CD4-positive, alpha-beta T cell treated with Interleukin-4 for 1 hour (primary cell): ENCODE results near the gene SYNGAP1.

ENCODE experiments used
- DNase-seq, 2 donors: peaks; one replicate each; pipeline ENCODE4 v3.0.0-alpha.2; 2020 to 2022

SYNGAP1 gene

DNA sequence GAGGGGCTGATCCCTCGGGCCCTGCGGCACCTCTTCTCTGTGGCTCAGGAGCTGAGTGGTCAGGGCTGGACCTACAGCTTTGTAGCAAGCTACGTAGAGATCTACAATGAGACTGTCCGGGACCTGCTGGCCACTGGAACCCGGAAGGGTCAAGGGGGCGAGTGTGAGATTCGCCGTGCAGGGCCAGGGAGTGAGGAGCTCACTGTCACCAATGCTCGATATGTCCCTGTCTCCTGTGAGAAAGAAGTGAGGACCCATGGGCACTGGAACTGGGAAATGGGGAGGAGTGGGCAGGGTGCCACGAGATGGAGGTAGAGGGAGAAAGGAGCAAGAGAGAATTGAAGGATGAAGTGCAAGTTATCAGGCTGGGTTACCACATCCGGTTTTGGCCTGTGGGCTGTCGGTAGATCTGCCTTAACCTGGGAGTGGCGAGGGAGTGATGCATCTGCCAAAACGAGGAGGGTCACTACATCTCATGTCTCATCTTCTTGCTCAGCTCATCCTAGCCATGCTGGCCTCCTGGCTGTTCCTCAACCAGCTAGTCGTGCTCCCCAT is 14.4 kb upstream of the SYNGAP1 start:
- DNase-seq = peak in 1 of 2 donors; percentile 29

DNA sequence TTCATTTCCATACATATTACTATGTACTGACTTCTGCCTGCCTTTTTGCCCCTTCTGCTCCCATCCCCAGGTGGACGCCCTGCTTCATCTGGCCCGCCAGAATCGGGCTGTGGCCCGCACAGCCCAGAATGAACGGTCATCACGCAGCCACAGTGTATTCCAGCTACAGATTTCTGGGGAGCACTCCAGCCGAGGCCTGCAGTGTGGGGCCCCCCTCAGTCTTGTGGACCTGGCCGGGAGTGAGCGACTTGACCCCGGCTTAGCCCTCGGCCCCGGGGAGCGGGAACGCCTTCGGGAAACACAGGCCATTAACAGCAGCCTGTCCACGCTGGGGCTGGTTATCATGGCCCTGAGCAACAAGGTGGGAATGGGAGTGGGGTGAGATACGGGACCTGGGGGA is 13.7 kb upstream of the SYNGAP1 start:
- no peak for DNase-seq

DNA sequence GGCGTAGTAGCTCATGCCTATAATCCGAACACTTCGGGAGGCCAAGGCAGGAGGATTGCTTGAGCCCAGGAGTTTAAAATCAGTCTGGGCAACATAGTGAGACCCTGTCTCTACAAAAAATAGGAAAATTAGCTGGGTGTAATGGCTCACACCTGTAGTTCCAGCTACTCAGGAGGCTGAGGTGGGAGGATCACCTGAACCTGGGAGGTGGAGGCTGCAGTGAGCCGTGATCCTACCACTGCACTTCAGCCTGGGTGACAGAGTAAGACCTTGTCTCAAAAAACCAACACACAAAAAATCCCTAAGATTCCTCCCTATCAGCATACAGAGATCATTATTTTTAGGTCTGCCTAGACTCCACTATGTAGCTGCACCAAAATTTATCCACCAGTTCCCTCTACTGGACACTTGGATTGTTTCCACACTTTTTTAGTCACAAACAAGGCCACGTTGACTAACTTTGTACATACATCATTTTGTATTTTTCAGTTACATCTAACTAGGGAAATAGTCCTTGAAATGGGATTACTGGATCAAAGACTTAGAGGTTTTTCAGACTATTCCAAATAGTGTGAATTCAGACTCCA is 12.6 kb upstream of the SYNGAP1 start:
- DNase-seq = peak in 1 of 2 donors; percentile 43

DNA sequence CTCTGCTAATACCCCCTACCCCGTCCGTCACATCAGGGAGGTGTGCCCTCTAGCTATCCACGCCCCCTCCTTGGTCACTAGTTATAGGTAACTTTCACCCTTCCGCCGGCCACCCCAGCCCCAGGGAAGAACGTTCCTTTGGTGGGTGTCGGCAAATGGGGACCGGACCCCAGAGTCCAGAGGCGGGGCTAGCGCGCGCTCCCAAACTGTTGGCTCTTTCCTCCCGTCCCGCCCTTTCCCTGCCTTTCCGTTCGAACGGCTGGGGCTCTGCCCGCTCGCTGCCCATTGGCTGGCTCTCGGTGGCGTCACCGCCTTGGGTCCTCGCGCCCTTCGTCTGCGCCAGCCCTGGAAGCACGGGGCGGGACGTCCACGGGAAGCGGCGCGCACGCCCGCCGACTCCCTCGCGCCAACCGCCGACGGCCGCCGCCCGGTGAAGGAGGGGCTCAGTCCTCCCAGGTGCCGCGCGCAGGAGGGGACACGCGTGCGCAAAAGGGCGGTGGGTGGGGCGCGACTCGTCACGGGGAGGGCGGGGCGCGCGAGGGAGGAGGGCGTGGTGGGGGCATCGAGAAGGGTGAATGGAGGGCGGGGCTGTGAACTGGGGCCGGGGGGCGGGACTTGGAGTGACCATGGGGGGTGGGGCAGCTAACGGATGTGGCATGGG is 9.7 kb upstream of the SYNGAP1 start:
- peak; percentile 98 for DNase-seq

DNA sequence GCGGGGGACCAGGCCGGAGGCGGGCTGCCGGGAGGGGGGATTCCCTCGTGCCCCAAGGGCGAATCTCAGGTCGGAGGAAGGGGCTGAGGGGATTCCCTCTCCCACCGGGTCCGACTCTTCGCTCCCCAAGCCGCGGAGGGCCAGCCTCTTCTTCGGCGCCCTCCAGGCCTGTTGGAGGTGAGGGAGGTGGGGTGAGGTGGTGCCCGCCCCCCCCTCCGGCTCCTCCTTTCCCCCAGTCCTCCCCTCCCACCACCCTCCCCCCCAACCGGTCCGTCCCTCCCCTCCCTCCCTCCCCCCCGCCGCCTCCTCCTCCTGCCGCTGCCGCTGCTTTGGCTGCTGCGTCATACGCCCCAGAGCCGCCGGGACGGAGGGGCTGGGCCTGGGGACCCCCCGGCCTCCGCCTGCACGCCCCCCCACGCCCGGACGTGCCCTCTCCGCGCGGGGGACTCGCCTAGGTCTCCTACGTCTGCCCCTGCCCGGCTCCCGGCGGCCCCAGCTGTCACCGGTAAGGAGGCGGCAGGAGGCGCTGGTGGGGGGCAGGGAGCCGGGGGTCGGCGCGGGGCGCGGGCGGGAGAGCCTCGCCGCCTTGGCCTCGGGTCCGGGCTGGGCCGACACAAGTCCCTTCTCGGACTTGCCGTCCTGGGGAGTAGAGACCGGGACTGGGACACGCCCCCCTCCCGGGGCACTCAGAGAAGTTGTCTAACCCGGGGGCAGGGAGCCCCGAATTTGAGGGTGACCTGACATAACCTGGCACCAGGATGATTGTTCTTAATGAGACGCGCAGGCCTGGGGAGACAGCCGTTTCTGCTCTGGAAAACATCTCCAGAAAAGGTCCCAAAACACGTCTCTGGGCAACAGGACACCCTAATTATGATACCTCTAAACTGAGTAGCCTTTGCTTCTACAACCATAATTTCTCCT is 8.9 kb upstream of the SYNGAP1 start, which contains the start of gene PHF1:
Gene PHF1 (plus strand): TSS at position 304 of the 921 bp plus-strand sequence. CDS start 1,250 bp downstream, outside the sequence.
- DNase-seq = no peak

DNA sequence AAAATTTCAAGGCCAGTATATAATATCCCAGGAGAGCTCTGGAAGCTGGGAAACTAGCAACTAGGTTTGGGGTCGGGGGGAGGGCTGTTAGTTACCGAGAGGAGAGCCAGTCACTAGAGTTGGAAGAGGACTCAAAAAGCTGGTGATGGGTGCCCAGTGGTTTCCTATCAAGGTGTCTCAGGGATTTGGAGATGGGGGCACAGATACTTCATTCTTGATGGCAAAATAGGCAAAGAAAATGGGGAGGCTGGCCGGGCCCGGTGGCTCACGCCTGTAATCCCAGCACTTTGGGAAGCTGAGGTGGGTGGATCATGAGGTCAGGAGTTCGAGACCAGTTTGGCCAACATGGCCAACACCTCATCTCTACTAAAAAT is 8.2 kb upstream of the SYNGAP1 start:
- DNase-seq = no peak

DNA sequence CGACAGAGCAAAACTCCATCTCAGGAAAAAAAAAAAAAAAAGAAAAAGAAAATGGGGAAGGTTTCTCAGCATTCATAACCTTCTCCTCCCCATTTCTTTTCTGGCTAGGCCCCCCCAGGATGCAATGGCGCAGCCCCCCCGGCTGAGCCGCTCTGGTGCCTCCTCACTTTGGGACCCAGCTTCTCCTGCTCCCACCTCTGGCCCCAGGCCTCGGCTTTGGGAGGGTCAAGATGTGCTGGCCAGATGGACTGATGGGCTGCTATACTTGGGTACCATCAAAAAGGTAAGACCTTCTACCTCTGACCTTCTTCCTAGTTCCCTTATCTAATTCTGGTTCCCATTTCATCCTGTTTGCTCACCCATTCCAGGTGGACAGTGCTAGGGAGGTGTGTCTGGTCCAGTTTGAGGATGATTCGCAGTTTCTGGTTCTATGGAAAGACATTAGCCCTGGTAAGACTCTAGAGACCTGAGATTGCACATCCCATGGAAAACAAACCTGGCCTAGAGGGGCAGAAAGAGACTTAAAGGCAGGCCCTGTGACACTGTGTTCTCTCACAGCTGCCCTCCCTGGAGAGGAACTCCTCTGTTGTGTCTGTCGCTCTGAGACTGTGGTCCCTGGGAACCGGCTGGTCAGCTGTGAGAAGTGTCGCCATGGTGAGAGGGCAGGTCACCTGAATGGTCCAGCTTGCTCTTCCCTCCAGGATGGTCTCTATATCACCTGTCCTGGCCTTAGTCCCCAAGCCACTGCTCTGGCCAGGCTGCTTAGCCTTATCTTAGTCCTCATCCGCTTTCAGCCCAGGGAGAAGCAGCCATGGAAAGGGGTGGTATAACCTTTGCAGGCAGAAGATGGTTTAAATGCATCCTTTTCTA is 7.5 kb upstream of the SYNGAP1 start:
- no peak for DNase-seq

DNA sequence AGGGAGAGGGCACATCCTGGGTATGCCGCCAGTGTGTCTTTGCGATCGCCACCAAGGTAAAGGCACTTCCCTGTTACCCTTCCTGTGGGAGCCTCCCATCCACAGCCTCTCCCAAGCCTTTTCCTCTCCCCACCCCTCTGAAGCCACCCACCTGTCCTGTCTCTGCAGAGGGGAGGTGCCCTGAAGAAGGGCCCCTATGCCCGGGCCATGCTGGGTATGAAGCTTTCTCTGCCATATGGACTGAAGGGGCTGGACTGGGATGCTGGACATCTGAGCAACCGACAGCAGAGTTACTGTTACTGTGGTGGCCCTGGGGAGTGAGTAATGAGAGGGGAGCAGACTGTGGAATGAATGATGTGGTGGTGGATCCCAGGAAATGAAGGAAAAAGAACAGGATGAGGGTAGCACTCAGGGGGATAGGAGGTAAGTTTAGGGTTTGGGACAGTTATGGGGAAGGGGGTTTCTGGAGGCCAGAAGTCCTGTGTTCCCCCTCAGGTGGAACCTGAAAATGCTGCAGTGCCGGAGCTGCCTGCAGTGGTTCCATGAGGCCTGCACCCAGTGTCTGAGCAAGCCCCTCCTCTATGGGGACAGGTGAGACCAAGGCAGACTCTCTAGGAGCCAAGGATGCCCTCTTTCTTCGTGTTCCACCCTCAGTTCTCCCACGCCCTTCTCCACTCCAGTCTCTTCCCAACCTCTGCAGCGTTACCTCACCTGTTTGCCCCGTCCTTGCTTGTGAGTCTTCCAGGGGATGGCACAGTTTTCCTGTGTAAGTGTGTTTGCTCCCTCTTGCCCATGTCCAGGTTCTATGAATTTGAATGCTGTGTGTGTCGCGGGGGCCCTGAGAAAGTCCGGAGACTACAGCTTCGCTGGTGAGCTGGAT is 6.4 kb upstream of the SYNGAP1 start:
- peak in 1 of 2 donors; percentile 21 for DNase-seq

DNA sequence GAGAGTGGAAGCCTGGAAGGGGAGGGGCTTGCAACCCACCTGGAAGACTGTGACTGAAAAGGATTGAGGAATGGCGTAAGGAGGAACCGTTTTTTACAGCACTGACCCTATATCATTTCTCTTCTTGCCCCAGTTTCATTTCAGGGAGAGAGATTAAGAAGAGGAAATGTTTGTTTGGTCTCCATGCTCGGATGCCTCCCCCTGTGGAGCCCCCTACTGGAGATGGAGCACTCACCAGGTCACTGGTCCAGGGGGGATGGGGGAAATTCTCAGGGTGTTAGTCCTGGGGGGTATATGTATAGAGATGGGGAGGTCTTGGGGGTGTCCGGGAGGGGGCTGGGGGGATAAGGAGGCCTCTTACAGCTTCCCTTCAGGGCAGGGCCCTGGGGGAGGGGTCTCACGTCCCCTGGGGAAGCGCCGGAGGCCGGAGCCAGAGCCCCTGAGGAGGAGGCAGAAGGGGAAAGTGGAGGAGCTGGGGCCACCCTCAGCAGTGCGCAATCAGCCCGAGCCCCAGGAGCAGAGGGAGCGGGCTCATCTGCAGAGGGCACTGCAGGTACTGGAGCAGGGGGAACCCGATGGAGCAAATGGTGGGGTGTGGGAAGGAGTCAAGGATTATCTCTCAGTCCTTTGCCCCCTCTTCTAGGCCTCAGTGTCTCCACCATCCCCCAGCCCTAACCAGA is 5.1 kb upstream of the SYNGAP1 start:
- peak in 1 of 2 donors; percentile 47 for DNase-seq

DNA sequence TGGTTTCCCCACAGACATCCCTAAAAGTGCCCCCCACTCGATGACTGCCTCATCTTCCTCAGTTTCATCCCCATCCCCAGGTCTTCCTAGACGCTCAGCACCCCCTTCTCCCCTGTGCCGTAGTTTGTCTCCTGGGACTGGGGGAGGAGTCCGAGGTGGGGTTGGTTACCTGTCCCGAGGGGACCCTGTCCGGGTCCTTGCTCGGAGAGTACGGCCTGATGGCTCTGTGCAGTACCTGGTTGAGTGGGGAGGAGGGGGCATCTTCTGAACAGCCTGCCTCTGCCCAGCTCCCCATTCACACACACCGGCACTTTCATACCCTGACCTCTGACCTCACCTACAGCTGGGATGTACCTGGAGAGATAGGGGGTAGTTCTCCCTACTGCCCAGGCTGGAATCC is 4.0 kb upstream of the SYNGAP1 start:
- peak in 1 of 2 donors; percentile 14 for DNase-seq

DNA sequence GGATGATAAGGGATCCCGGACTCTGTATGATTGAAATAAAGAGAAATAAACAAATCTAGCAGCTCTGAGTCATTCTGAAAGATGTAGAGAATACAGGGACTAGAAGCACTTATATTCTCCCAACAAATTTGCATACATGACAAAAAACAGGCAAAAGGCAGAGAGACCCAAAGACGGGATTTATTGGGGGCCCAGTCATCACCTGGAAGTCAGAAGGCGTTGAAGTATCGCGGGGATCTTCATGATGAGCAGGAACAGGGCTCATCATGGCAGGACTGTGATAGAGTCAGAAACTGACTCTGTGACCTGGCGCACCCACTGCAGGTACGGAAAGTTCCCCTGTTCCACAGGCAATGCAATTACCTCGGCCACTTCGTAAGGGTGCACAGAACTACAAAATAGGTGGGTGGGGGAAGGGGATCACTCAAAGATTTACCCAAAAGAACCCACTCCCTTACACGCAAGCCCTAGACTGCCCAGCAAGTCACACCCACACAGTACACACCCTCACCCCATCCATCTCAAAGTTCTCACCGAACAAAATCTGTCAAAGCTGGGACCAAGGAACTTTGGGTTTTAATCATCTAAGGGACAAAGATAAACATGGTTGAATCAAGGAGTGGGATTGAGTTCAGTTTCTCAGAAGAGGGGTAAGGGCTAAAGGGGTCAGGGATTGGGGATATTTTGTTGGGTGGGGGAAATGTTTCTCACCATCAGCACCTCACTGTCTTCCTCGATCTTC is 3.3 kb upstream of the SYNGAP1 start:
- peak in 1 of 2 donors; percentile 43 for DNase-seq

DNA sequence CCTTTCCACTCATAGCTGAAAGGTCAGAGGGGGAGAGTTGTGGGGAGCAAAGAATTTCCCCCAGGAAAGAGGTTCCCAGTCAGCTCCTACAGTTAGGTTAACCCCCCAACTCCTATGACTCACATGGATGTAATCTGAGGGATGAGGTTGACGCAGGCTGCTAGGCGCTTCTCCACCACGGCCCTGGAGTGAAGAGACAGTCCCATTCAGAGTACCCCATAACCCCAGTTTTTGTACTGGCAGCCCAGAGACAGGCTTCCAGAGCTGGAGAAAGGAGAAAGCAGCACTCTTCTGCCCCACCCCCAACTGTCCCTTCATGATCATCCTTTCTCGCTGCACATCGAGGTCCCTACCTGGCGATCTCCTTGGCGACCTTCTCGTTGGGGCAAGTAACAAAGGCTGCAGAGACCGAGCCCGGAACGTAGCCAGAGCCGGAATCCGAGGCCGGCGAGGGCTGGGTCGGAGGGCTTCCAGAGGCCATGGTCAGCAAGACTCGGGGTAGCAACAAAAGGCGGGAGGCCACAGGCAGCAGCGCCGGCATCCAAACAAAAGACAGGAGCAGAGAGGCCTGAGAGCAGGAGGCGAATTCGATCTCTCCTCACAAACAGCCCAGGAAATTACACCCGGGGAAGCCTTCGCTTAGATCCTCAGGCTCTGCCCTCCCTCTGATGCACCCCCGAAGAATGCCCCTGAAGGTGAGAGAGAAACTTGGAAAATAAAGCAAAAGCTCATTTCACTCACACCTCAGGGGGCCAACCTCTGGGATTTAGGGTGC is 2.5 kb upstream of the SYNGAP1 start:
- peak in 1 of 2 donors; percentile 36 for DNase-seq

DNA sequence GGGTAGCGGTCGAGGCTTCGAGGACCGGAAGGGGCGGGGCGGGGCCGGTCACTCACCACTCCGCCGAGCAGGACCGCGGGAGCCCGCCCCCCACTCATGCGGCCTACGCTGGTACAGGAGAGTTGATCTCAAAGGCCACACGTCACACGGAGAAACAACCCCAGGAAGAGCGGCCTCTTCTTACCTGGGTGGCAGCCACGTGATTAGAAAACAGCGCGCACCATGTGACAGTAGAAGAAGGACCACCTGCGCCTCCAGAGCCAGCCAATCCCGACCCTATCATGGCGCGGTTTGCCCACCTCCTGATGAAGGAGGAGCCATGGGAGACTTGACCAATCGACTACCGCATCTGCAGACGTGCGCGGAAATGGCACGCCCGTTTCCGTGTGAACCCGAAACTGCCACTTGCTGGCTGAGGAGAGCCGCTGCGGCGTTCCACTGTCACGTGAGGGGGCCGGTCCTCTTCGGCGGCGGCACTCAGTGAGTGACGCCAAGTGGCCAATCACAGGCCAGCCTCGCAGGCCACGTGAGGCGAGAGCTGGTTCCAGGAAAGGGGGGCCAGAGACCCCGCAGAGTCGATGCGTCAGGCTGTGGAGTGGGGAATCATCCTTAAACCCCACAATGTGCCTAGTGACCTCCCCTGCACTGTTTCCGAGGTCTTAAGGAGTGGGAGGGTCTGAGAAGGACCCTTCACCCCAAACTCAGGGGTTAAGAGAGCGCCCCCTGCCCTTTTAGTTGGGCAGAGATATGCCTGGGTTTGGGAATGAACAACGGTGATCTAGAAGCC is 1.8 kb upstream of the SYNGAP1 start, which contains the start of gene CUTA:
Gene CUTA (minus strand): TSS at position 205 of the 787 bp plus-strand sequence. CDS start 107 bp downstream, at position 98.
- peak; percentile 100 for DNase-seq

DNA sequence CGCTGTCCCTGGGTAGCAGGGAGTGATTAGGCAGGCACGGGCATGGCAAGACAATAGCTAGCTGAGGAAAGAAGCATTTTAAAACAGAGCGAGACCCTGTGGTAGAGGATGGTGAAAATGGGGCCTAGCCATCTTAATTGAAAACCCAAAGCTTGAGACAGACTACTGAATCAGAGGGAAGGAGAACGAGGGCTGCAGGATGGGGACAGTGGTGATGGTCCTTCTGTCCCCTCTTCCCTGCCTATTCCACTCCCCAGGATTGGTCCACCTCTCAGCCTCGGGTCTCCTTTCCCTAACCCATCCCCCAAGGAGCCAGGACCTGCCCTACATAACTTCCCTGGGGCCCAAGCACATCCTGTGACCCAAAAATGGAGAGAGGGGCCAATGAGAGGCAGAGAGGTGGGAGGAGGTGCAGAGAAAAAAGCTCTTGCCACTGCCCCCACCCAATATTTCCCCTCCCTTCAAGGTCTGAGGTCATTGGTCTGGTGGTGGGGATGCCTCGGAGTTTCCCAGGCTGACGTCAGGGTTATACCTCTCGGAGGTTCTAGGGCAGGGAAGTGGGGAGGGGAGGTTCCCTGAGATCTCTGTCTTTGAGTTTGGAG is 1.1 kb upstream of the SYNGAP1 start:
- peak; percentile 82 to 88 for DNase-seq

DNA sequence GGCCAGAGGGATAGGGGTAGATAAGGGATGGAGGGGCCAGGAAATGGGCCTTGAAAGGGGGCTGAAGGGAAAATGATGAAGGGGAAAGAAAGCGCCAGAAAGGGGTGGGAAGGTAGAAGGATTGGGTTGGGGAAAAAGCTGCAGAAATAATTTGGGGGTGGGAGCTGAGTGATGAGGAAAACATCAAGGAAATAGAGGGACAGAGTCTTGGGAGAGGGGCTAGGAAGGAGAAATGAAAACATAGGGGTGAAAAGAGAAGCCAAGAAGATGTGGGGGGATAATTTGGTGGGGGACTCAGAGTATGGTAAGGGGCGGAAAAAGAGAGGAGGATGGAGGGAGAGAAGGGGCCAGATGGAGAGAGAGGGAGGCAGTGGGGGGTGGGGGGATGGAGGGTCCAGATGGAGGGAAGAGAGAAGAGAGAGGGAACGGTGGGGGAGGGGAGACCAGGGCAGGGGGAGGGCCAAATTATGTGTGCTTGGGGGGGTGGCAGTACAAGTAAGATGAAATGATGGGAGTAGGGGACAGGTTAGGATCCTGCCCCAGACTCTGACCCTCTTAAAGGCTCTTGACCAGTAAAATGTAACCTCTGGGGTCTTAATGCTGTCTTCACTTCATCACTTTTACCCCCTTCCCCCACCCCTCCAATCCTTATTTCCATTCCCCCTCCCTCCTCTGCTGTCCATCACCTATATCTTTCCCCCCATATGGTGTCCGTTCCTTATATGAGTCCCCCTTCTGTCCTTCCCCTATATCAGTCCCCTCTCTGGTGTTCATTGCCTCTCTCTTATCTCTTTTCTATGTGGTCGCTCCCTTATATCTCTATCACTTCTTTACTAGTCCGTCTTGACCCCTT is 852 bp downstream of the SYNGAP1 start:
- DNase-seq = no peak

DNA sequence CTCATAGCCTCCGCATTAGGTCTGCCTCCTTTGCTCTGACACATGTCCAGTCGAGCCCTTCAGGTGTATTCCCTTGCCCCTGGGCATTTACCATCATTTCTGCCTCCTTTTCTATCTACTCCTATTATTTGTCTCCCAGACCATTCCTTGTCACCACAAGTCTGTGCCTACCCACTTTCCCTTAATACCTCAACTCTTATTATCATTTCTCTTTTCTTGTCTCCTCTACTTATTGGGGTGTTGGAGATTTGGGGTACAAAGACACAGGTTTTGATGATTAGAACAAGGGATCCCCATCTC is 1.4 kb downstream of the SYNGAP1 start:
- no peak for DNase-seq

DNA sequence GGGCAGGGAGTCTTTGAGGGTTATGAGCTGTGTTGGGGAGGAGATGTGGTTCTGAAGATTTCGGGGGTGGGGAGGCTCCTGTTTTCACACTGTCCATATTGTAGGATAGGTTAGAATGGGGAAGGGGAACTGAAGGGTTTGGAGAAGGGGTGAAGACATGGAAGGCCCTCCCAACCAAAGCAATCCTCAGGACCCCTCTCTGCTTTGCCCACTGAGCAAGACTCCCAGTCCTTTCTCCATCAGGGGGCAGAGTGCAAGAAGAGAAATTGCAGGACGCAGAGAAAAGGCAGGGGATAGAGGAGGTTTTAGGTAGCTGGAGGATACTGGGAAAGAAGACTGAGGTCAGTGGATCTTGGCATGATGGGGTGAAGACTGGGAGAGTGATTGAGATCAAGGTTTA is 3.9 kb downstream of the SYNGAP1 start:
- no peak for DNase-seq
